Stimulated activated CD8-positive, alpha-beta memory T cell treated with anti-CD3 and anti-CD28 coated beads, Interleukin-7, amount 100 ng/mL, for 24 hours (primary cell): ENCODE results near the gene TST.
"Not testable (repeated sequence)": the region's sequence is repeated elsewhere in the genome, so short reads cannot be mapped to it uniquely, and the experiment has no call there.

Source experiments
- DNase-seq: peaks from one replicate; pipeline ENCODE4 v3.0.0-alpha.2; 2020; ENCODE audit warnings: low read depth

The TST gene

DNA sequence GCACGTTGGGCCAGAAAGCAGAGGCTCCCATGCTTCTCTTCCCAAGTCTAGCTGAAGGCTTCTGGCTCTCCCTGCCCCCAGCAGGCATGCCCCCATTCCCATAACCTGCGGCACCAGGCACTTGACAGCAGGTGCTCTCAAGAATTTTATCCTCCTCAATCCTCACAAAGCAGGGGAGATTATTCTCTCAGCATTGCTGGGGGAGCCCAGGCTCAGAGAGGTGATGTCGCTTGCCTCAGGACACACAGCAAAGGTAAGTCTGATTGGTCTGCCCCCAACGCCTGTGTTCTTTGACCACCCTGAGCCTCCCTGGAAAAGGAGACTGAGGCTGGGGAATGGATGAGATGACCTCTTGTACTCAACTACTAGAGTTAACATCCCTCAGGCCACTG lies 4.8 kb downstream of the TST start:
- DNase-seq = no peak

DNA sequence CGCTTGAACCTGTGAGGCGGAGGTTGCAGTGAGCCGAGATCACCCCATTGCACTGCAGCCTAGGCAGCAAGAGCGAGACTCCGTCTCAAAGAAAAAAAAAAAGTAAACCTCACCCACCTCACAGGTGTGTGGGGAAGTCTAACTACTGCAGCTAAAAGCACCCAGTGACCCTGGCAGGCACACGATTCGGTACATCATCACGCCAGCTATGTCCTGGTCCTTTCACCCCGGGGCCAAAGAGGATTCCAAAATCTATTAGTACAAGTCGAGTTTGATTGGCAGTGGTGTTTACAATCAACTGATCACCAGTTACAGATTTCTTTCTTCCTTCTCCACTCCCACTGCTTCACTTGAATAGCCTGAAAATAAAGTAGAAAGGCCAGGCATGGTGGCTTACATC lies 6.3 kb downstream of the TST start:
- no peak for DNase-seq

DNA sequence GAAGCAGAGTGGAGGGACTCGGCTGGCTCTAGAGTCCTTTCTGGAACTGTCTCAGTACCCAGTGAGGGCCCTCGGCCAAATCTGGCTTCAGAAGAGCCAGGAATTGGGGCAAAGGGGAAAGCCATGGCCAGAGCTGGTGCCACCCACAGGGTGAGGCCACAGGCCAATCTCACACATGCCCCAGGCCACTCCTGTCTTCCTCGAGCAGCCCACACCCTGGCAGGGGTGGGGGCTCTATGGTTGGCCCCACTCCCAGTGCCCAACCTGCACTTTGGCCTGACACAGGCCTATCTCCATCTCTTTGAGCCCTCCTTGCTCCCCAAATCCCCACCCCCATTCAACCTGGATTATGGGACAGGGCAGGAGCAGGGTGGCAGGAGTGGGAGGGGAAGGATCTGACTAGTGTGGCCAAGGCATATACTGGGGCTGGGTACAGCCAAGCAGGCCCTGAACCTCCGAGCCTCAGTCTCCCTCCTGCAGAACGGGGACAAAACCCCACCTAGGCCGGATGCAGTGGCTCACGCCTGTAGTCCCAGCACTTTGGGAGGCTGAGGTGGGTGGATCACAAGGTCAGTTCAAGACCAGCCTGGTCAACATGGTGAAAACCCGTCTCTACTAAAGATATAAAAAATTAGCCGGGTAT lies 6.9 kb downstream of the TST start:
- DNase-seq = no peak

DNA sequence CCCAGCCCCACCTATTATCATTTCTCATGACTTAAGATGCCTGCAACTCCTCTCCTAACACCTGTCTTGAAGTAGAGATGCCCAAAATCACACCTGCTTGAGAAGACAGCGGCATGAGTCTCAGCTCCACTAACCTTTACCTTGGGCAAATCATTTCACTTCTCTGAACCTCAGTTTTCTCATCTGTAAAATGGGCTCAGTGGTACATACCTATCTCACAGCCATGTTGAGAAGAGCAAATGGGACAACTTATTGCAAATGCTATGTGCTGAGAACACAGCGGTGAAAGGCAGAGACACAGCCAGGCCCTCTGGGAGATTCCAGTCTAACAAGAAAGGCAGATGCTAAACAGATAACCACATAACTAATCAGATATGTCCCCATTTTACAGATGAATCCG lies 7.8 kb downstream of the TST start:
- no peak for DNase-seq

DNA sequence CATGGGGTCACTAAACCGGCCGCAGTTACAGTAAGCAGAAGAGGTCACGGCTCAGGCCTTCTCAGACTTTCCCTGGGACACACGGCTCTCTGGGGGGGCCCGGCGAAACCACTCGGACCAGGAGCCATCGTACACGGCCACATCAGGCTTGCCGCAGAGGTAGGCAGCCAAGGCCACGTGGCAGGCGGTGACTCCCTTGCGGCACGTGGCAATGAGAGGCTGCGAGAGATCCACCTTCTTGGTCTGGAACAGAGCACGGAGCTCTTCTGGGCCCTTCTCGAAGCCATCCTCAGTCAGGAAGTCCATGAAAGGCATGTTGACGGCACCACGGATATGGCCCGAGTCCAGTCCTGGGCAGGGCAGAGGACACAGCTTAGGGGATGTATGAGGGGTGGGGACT lies 8.3 kb downstream of the TST start:
- no peak for DNase-seq

DNA sequence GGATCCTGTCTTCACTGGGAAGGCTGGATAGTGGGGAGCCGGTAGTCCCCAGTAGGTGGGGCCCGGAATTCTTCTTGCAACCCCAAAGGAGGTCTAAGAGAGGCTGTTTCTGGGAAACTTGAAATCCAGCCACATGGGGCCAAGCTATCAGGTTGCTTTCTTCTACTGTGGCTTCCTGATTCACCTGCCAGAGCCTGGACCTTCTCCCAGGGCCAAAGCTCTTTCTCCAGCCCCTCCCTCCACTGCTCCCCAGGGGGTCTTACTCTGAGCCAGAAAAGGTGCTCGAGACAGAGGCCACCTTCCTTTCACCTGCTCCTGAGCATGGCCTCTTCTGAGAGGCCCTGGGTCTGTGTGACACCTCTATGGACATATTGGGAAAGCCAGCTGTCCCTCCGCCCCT lies 9.1 kb downstream of the TST start:
- DNase-seq = no peak

DNA sequence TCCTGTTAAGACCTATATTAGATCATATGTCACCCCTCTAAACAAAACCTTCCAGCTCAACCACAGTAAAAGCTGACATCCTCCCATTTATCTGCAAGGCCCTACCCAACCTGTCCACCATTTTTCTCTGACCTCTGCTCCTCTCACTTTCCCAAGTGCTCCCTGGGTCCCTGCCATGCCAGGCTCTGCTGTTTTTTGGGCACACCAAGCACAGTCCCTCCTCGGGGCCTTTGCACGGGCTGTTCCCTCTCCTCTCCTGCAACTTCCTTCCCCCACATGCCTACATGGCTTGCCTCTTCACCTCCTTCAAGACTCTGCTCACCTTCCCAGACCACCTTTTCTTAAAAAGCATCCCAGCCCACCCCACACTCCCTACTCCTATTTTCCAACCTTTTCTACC lies 9.8 kb downstream of the TST start:
- no peak for DNase-seq

DNA sequence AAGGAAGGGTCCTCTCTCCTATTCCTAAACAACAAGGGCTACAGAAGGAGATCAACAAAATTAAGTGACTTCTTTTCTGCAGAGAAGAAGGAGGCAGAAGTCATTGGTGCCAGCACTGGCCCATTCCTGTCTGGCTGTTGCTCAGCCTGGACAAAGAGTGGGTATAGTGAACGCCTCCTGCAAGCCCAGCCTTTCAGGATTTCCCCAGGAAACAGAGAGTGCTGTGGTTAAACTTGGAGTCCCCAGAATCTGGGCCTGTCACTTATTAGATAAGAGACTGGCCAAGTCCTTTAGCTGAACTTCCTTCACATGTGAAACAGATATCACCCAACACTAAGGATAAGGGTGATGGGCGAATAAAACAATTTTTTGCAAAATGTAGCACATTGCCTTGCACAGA lies 10.9 kb downstream of the TST start:
- DNase-seq = no peak

DNA sequence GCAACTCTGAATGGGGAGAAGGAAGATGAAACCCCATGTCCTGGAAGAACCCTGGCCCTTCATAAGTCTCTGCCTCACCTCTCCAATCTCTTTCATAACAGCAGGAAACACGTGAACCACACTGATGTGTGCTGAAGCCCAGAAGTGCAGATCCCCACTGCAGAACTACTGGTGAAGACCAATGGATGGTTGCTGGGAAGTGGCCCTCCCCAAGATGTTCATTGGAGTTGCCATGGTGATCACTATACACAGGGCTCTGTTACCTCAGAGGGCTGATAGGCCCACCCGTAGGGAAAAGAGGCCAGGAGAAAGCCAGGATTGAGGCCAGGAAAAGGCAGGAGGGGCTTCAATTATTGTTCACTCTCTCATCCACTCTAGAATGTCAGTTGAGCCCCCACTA lies 11.6 kb downstream of the TST start:
- DNase-seq = no peak

DNA sequence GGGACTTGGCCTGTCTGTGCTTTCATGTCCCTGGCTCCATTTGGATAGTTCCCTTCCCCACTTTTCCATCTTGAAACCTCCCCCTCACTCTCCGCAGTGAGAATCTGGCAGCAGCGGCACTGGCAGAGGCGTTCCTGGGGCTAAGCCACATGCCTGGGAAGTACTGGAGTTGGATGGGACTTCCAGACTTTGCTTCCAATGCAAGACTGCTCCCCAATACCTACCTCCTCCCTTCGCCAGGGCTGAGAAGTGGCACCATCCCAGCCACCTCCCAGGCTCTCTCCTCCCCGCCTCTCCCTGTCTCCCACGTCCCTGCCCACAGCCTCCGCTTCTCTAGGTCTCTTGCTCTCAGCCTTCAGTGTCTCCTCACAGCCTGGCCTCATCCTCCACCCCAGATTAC lies 16.6 kb downstream of the TST start:
- no peak for DNase-seq

DNA sequence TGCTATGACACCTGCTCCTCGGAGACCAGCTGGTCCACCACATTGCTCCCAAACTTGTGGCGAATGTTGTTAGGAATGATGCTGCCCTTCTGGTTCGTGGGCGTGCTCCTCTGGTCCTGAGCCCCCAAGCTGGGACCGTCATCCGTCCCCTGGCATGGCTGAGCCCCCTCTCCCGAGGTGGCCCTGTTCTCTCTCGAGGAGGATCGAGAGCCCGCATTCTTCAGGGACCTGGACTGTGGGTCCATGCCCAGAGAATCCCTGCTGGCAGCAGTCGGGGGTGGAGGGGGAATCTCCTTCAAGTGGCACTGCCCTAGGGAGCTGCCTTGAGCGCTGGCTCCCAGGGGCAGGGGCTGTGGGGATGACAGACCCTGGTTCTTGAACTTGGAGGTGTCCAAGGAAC lies 17.4 kb downstream of the TST start:
- no peak for DNase-seq

DNA sequence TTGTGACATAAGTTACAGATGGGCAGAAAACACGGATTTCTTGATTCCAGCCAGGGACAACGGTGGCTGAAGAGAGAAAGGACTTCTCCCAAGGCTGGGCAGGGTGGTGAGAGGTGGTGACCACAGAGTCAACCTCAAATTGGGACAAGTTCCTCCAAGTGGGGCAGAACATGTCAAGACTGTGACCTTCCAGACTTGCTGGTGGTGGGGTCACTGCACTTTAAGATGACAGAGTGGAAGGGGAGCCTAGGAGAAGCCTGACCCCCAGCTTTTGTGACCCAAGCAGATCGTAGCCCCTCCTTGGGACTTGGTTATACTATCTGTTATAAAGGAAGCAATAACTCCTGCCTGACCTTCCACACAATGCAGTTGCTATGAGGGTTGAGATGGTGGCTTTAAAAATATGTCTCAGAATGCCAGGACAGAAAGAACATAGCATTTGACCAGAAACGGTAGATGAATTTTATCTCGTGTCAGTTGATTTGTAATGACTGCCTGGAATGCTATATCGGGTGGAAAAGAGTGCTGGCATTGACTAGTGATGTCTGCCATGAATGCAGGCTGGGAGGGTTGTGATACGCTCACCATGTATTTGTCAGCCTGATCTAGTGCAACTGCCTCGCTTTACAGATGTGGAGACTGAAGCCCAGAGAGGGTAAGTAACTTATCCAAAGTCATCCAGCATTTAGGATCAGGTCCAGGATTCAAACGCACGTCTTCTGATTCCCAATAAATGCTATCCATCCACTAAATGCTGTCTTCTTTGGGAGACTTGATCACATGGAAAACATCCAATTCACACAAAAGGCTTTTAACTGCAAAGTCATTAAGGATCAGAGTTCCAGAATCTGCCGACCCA lies 18.3 kb downstream of the TST start:
- no peak for DNase-seq

DNA sequence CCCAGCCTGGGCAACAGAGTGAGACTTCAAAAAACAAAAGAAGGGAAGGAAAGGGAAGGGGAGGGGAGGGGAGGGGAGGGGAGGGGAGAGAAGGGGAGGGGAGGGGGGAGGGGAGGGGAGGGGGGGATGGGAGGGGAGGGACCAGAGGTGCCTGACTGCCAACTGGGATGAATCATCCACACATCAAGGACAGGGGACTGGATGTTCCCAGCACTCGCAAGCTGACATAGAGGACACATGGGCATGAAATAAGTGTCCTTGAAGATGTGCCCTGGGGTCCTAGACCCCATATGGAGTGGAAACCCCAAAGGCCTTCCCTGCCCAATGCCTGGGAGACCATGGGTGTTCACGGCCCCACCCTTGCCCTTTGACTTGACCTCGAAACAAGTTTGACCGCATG lies 19.8 kb downstream of the TST start:
- no peak for DNase-seq

DNA sequence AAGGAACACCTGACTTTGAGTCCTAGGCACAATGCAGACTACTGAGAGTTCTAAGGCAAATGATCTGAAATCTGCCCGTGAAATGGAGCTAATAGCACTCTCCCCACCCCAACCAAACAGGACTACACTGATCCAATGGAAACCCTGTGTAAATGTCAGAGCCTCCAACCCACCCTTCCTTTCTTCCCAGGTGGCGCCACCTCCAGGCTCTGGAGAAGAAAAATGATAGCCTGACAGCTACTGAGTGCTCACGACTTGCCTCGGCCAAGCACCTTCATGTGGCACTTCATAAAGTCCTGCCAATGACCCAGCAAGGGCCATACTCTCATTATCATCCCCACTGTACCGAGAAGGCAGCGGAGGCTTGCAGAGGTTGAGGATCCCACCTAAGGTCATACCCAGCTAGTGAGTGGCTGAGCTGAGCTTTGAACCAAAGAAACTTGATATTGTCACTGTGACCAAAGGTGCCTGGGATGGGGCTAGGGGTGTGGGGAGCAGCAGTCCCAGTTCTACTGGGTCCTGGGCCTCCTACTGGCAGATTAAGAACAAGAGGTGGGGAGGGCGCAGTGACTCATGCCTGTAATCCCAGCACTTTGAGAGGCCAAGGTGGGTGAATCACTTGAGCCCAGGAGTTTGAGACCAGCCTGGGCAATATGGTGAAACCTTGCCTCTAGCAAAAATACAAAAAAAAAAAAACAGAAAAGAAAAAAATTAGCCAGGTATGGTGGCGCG lies 20.5 kb downstream of the TST start:
- DNase-seq = no peak

DNA sequence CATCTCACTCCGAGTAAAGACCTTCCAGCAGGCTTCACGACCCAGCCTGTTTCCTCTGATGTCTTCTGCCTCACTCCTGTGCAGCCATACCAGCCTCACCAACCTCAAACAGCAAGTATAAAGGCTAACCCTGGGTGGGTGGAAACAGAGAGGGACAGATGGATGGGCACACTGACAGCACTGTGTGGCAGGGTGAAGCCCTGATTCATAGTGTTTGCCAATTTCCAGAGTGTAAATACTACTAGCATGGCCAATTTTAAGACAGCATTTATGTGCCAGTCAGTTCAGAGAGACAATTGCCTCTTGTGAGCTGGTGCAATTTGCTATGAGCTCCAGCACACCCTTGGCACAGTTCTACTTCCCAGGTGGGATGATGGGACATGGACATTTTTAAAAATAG lies 21.5 kb downstream of the TST start:
- no peak for DNase-seq

DNA sequence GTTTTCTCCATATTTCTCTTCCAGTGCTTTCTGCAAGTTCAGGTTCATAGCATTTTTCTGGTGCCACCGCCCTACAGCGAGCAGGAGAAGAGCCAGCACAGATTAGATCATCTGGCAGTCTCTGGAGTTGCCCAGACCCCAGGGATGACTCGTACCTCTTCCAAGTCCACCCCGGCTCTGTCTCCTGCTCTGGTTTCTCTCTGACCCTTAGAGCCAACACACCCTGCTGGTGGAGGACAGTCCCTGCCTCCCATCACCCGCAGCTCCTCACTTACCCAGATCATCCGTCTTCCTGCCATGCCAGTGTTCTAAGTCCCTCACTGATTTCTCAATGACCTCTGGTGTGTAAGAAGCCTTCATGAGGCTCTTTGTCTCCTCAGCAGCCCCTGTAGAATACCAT lies 28.0 kb downstream of the TST start:
- no peak for DNase-seq

DNA sequence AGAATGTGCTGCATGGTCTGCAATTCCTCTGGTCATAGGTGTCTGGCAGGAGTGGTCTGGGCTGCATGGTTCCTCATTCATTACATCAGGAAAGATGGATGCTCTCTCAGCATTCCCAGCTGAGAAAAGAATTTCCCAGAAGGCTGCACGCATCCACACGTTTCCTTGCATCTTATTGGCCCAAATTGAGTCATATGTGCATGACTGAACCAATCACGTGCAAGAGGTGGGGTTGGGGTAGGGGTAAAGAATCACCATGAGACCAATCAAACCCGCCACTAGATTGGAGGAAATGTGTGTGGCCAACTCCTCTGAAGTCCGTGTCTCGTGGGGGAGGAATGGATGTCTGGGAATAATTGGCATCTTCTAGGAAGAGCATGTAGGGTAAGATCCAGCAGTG lies 28.8 kb downstream of the TST start:
- no peak for DNase-seq

DNA sequence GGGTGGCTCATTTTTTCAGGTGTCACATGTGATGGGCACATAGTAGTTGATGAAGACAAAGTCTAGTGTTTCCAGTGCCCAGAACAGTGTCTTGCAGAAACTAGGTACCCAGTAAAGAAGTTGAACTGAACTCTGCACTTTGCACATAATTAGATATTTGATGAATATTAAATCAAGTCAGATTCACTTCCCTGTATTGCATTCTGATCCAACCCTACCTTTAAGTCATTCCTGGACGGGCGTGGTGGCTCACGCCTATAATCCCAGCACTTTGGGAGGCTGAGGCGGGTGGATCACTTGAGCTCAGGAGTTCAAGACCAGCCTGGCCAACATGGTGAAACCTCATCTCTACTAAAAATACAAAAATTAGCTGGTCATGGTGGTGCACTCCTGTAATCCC lies 30.2 kb downstream of the TST start:
- not testable (repeated sequence) for DNase-seq

DNA sequence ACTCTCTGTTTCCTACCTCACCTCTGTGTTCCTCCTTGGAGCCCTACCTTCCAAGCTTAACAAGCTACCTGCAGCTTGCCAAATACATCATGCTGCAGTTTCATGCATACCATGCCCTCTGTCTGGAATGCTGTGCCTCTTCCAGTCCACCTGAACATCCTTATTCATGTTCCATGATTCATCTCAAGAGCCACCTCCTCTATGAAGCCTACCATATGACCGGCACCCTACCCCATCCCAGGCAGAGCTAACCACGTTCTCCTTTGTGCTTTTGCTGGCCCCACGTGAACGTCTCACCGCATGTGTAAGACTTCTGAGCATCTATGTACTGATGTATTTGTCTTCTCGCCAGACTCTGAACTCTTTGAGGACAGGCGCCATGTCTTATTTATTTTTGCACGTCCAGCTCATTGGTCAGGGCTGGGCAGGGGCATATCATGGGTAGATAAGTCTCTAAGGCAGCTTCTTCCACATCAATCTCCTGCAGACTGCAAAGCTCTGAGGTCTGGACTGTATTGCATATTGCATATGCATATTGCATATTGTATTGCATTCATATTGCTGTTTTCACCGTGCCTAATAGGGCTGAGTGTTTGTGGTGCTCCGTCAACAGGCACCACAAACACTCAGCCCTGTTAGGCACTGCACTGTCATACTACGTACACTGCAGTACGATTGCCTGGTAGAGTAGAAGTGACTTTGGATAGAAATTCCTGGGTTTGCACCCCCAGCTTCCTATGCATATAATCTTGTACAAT lies 31.0 kb downstream of the TST start:
- no peak for DNase-seq

DNA sequence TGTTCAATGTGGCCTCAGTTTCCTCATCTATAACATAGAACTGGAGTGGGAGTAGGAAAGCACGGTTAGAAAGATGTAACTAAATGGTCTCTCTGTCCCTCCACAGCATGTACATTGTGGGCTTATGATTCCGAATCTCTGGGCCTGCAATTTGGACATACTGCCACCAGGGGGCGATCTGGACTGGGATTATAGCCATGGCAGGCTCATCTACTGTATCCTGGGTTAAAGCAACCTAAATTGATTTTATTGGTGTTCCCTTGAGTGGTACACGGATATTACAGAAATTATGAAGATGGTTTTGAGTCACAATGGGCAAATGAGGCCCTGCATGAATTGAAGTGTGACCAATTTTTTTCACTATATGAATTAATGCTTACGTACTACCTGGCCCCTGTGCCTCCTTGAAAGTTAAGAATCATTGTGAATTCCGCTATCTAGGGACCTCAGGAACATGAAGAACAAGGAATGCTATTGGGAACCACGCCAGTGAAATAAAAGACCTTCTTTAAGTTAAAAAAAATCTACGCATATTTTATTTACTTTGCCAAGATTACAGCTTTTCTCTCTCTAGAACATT lies 32.9 kb downstream of the TST start:
- DNase-seq = peak; percentile 27

DNA sequence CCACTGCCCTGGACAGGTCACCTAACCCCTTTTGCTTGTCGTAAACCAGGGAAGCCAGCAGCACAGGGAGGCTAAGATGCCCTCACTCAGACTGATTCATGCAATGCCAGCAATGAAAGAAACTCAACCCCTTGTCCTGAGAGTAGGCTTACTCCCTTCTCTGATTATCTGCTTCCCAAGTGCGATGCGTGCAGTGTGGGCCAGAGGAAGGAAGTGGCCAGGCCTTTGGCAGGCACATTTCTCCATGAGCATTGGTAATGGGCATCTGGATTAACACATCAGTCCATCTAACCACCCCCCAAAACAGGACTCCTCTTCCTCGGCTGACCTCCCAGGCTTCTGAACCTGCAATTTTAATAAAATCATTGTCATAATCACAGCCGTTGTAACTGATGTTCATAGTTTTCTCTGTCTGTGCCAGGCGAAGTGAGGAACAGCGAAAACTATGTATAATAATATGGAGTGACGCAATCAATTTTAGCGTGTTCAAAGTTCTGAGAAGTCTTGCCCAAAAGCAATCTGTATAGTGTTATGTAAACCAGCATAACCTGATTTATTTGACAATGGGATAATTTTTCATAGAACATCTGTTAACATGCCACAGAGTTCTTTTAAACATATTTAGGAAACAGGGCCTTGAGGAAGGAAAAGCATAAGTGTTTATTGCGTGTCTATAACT lies 33.9 kb downstream of the TST start:
- DNase-seq = no peak

DNA sequence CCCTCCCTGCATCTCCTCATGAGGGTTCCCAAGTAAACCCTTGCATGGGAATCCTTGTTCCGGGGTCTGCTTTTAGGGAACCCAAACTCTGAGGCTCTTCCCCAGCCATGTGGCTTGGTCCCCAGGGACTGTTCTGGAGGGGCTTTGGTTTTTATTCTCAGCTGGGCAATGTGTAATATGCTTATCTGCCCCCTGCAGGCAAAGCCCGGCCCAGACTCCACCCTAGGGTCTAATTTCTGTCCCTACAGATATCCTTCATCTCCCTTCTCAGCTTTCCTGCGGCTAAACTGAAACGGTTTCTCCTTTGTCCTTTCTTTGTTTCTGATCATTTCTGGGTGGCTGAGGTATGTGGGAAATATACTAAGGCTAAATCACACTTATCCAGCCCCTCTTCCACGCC lies 37.1 kb downstream of the TST start:
- DNase-seq = no peak
